H1 (cell line): ENCODE measurements around the gene SPRN. TPM values are rescaled to one million over a fixed set of nuclear protein-coding genes. Genes with fewer than 3 reads are reported as not detected.

Experiments used
- CTCF ChIA-PET: fragments of 300-600 bp; sonication (Branson Sonifier 250); formaldehyde crosslinking; loops from one replicate; lab custom pipeline; 2021; ENCODE audit not compliant: partially characterized antibody; lab: Charles Lee
- POLR2A ChIA-PET: fragments of 300-600 bp; sonication (Branson Sonifier 250); formaldehyde crosslinking; loops from one replicate; lab custom pipeline; 2021; ENCODE audit warnings: inconsistent platforms; ENCODE audit not compliant: partially characterized antibody; lab: Charles Lee
- DNase-seq, 2 experiments: peaks; one replicate each; pipeline versions ENCODE4 v3.0.0 to v3.0.0-alpha.2; 2010 to 2022; ENCODE audit warnings: low spot score in 2 of 2, low read depth in 1 of 2, mixed read lengths in 1 of 2
- FAIRE-seq: peaks from 2 replicates; lab custom pipeline; 2011; peaks lifted over from hg19 to GRCh38; lab: Jason Lieb, UNC
- H2AFZ ChIP-seq: 2 replicates; pipeline ENCODE4 v1.8.1; 2012; ENCODE audit warnings: low read length, inconsistent platforms
- H2AK5ac ChIP-seq: 2 replicates; pipeline ENCODE4 v1.6.1; 2013; ENCODE audit warnings: low read depth, low read length
- H2BK120ac ChIP-seq: replicated peaks from 2 replicates; pipeline ENCODE3; 2013; ENCODE audit warnings: low read depth, low read length, inconsistent platforms
- H2BK12ac ChIP-seq: 2 replicates; pipeline ENCODE4 v1.6.1; 2013; ENCODE audit warnings: low read depth, low read length
- H2BK15ac ChIP-seq: 2 replicates; pipeline ENCODE4 v1.6.1; 2013; ENCODE audit warnings: low read length
- H2BK20ac ChIP-seq: 2 replicates; pipeline ENCODE4 v1.6.1; 2013; ENCODE audit warnings: low read length
- H2BK5ac ChIP-seq: 2 replicates; pipeline ENCODE4 v1.6.1; 2013; ENCODE audit warnings: low read depth, low read length
- H3K14ac ChIP-seq: 2 replicates; pipeline ENCODE4 v1.6.1; 2013; ENCODE audit warnings: inconsistent platforms; ENCODE audit not compliant: insufficient read length
- H3K18ac ChIP-seq: 2 replicates; pipeline ENCODE4 v1.6.1; 2013; ENCODE audit warnings: low read length; ENCODE audit errors: extremely low read depth
- H3K23ac ChIP-seq: 2 replicates; pipeline ENCODE4 v1.6.1; 2013; ENCODE audit warnings: inconsistent platforms; ENCODE audit not compliant: insufficient read length
- H3K23me2 ChIP-seq: 2 replicates; pipeline ENCODE4 v1.6.1; 2013; ENCODE audit warnings: low read depth, low read length
- H3K27ac ChIP-seq: 2 replicates; pipeline ENCODE4 v1.6.1; 2011; ENCODE audit warnings: low read depth, low read length, inconsistent platforms
- H3K27me3 ChIP-seq, 4 experiments: replicated peaks in 1 of 4; 1 replicate in 1 of 4; 2 replicates in 3 of 4; pipeline versions ENCODE4 v1.6.1 to v1.8.1; 2011 to 2013; ENCODE audit warnings: low read length in 3 of 4, mild to moderate bottlenecking in 3 of 4, inconsistent platforms in 2 of 4, mixed read lengths in 2 of 4, moderate library complexity in 1 of 4; ENCODE audit not compliant: control insufficient read depth in 3 of 4, insufficient read depth in 3 of 4; ENCODE audit errors: extremely low read depth in 1 of 4
- H3K36me3 ChIP-seq, 4 experiments: 2 replicates each; pipeline versions ENCODE4 v1.6.1 to v1.8.1; 2011 to 2013; ENCODE audit warnings: mild to moderate bottlenecking in 4 of 4, low read length in 3 of 4, moderate library complexity in 2 of 4, control low read depth in 1 of 4, inconsistent platforms in 1 of 4; ENCODE audit not compliant: insufficient read depth in 4 of 4, control insufficient read depth in 2 of 4
- H3K4ac ChIP-seq: replicated peaks from 2 replicates; pipeline ENCODE3; 2013; ENCODE audit warnings: low read length, low read depth, mixed read lengths, inconsistent platforms; ENCODE audit not compliant: insufficient read length
- H3K4me1 ChIP-seq, 4 experiments: replicated peaks in 1 of 4; 1 replicate in 1 of 4; 2 replicates in 3 of 4; pipeline versions ENCODE4 v1.6.1 to v1.8.1; 2011 to 2013; ENCODE audit warnings: low read length in 3 of 4, inconsistent platforms in 2 of 4, mixed read lengths in 1 of 4; ENCODE audit not compliant: insufficient read depth in 4 of 4, control insufficient read depth in 3 of 4
- H3K4me2 ChIP-seq, 2 experiments: 2 replicates each; pipeline versions ENCODE4 v1.6.1 to v1.8.1; 2011 to 2013; ENCODE audit warnings: low read depth in 2 of 2, low read length in 2 of 2, control low read depth in 1 of 2, inconsistent platforms in 1 of 2, mild to moderate bottlenecking in 1 of 2; ENCODE audit not compliant: insufficient read depth in 1 of 2
- H3K4me3 ChIP-seq, 4 experiments: fragments of 200-600, 300-600 bp in 1 of 4; sonication (generic), shearing (Covaris generic), sonication (Bioruptor Twin) in 1 of 4; 2 replicates each; pipeline versions ENCODE4 v1.5.1 to v1.8.1; 2011 to 2016; ENCODE audit warnings: low read length in 4 of 4, low read depth in 3 of 4, control low read depth in 2 of 4, inconsistent platforms in 2 of 4, mild to moderate bottlenecking in 2 of 4, mixed read lengths in 1 of 4, moderate library complexity in 1 of 4; ENCODE audit not compliant: insufficient read depth in 2 of 4; ENCODE audit errors: extremely low read depth in 1 of 4
- H3K56ac ChIP-seq: replicated peaks from 2 replicates; pipeline ENCODE3; 2013; ENCODE audit warnings: low read depth, mild to moderate bottlenecking, mixed read lengths, low read length, inconsistent platforms; ENCODE audit not compliant: insufficient read length
- H3K79me1 ChIP-seq: 2 replicates; pipeline ENCODE4 v1.6.1; 2013; ENCODE audit warnings: low read depth, low read length, control low read depth
- H3K79me2 ChIP-seq, 2 experiments: 2 replicates each; pipeline versions ENCODE4 v1.6.1 to v1.8.1; 2012 to 2013; ENCODE audit warnings: low read length in 2 of 2, mild to moderate bottlenecking in 2 of 2, inconsistent platforms in 1 of 2; ENCODE audit not compliant: insufficient read depth in 2 of 2, control insufficient read depth in 1 of 2
- H3K9ac ChIP-seq, 4 experiments: replicated peaks in 1 of 4; 1 replicate in 1 of 4; 2 replicates in 3 of 4; pipeline versions ENCODE4 v1.6.1 to v1.8.1; 2011 to 2013; ENCODE audit warnings: low read depth in 3 of 4, low read length in 3 of 4, control low read depth in 2 of 4, mild to moderate bottlenecking in 2 of 4, moderate library complexity in 2 of 4, inconsistent platforms in 1 of 4; ENCODE audit errors: extremely low read depth in 1 of 4
- H3K9me3 ChIP-seq, 2 experiments: 2 replicates each; pipeline versions ENCODE4 v1.6.1 to v1.8.1; 2012 to 2013; ENCODE audit warnings: mild to moderate bottlenecking in 2 of 2, moderate library complexity in 2 of 2, control low read depth in 1 of 2, inconsistent platforms in 1 of 2, low read depth in 1 of 2, low read length in 1 of 2, mixed read lengths in 1 of 2; ENCODE audit not compliant: insufficient read depth in 2 of 2
- H4K20me1 ChIP-seq, 2 experiments: replicated peaks in 1 of 2; 2 replicates each; pipeline versions ENCODE3 to v1.8.1; 2011 to 2013; ENCODE audit warnings: inconsistent platforms in 2 of 2, low read length in 2 of 2, mild to moderate bottlenecking in 1 of 2; ENCODE audit not compliant: insufficient read depth in 2 of 2, control insufficient read depth in 1 of 2
- H4K5ac ChIP-seq: 2 replicates; pipeline ENCODE4 v1.6.1; 2013; ENCODE audit warnings: low read length, low read depth, mixed read lengths, inconsistent platforms; ENCODE audit not compliant: insufficient read length
- H4K8ac ChIP-seq: 2 replicates; pipeline ENCODE4 v1.8.0; 2013; ENCODE audit warnings: mild to moderate bottlenecking, moderate library complexity, low read length, inconsistent platforms; ENCODE audit not compliant: insufficient read depth; ENCODE audit errors: extremely low read depth
- H4K91ac ChIP-seq: replicated peaks from 2 replicates; pipeline ENCODE3; 2013; ENCODE audit warnings: low read length, mixed read lengths, inconsistent platforms; ENCODE audit not compliant: insufficient read length
- CBX5 ChIP-seq: fragments of 300-800, 300-1000 bp; sonication (generic); IDR thresholded peaks from 2 replicates; pipeline ENCODE4 v1.7.1; 2016; ENCODE audit warnings: antibody characterized with exemption, low read length, low read depth
- EP300 ChIP-seq, 2 experiments: IDR thresholded peaks; 1 replicate in 1 of 2; 2 replicates in 1 of 2; pipeline ENCODE4 v1.6.1; 2011 to 2012; ENCODE audit warnings: low read depth in 2 of 2, low read length in 2 of 2, mild to moderate bottlenecking in 2 of 2, borderline replicate concordance in 1 of 2, inconsistent platforms in 1 of 2, moderate library complexity in 1 of 2
- FOSL1 ChIP-seq: IDR thresholded peaks from 2 replicates; pipeline ENCODE4 v1.6.1; 2011; ENCODE audit warnings: mild to moderate bottlenecking, low read depth, low read length, moderate library complexity; ENCODE audit not compliant: insufficient read depth
- JUND ChIP-seq: IDR thresholded peaks from 2 replicates; pipeline ENCODE4 v1.6.1; 2011; ENCODE audit warnings: mild to moderate bottlenecking, improper control_type of control experiment, low read length
- NRF1 ChIP-seq: IDR thresholded peaks from 2 replicates; pipeline ENCODE4 v1.6.1; 2011; ENCODE audit warnings: mild to moderate bottlenecking, low read depth, low read length, improper control_type of control experiment
- POLR2A ChIP-seq, 2 experiments: IDR thresholded peaks; 1 replicate in 1 of 2; 2 replicates in 1 of 2; pipeline ENCODE4 v1.6.1; 2011; ENCODE audit warnings: low read depth in 2 of 2, low read length in 2 of 2, mild to moderate bottlenecking in 2 of 2; ENCODE audit errors: control extremely low read depth in 1 of 2
- RFX5 ChIP-seq: IDR thresholded peaks from 2 replicates; pipeline ENCODE4 v1.6.1; 2011; ENCODE audit warnings: low read depth, low read length, improper control_type of control experiment, borderline replicate concordance
- SIN3A ChIP-seq, 2 experiments: IDR thresholded peaks in 1 of 2; conservative IDR thresholded peaks in 1 of 2; 2 replicates each; pipeline ENCODE4 v1.6.1; 2011 to 2012; ENCODE audit warnings: low read length in 2 of 2, improper control_type of control experiment in 1 of 2, low read depth in 1 of 2, mild to moderate bottlenecking in 1 of 2
- SIX5 ChIP-seq: IDR thresholded peaks from 2 replicates; pipeline ENCODE4 v1.6.1; 2011; ENCODE audit warnings: mild to moderate bottlenecking, low read depth, low read length
- SP2 ChIP-seq: IDR thresholded peaks from 2 replicates; pipeline ENCODE4 v1.6.1; 2012; ENCODE audit warnings: mild to moderate bottlenecking, low read length, inconsistent platforms
- SUZ12 ChIP-seq: fragments of 200-600 bp; sonication (generic); IDR thresholded peaks from 2 replicates; pipeline ENCODE4 v1.6.1; 2012; ENCODE audit warnings: mild to moderate bottlenecking, inconsistent platforms, low read length, moderate library complexity, mixed read lengths
- TEAD4 ChIP-seq: IDR thresholded peaks from 2 replicates; pipeline ENCODE4 v1.6.1; 2012; ENCODE audit warnings: low read depth, low read length, inconsistent platforms, mixed read lengths
- WGBS, 2 experiments: shearing (Covaris generic) in 1 of 2; methylation state at CpG; one replicate each; pipeline versions ENCODE4 v1.1.6 to v1.1.7; 2013 to 2015; ENCODE audit warnings: low lambda C conversion rate in 2 of 2, mixed read lengths in 2 of 2, inconsistent platforms in 1 of 2, low coverage in 1 of 2, missing lambda C conversion rate in 1 of 2; ENCODE audit not compliant: insufficient replicate concordance in 2 of 2, insufficient coverage in 1 of 2, insufficient read length in 1 of 2; ENCODE audit errors: extremely low coverage in 1 of 2, missing lambda C conversion rate in 1 of 2; 5-methylcytosine and 5-hydroxymethylcytosine counted together
- polyA plus RNA-seq, 7 experiments: library from polyadenylated mRNA; depleted of rRNA in 3 of 7; stranded (reverse) in 5 of 7; unstranded in 2 of 7; fragments of >200 nt in 5 of 7; fragments of 200-250 nt in 2 of 7; gene quantifications; 1 replicate in 5 of 7; 2 replicates in 1 of 7; 4 replicates in 1 of 7; pipeline versions ENCODE4 v1.2.1 to v1.2.3, GENCODE V29; 2011 to 2013; ENCODE audit warnings: missing spikeins in 2 of 7, mixed read lengths in 2 of 7
- total RNA-seq: library from RNA; stranded (reverse); fragmentation: NEBNext Ultra II Directional; extraction: Animal tissue kit (Norgen Biotek cat#: 25700); gene quantifications from 2 replicates; pipeline ENCODE4 v1.2.1, GENCODE V29; 2021

SPRN gene
- total and polyA plus RNA-seq, 2 of the 8 experiments (the other 6 are each of a cell fraction or from before 2014, with no cell fraction given), result 0.23 to 0.24 TPM

DNA sequence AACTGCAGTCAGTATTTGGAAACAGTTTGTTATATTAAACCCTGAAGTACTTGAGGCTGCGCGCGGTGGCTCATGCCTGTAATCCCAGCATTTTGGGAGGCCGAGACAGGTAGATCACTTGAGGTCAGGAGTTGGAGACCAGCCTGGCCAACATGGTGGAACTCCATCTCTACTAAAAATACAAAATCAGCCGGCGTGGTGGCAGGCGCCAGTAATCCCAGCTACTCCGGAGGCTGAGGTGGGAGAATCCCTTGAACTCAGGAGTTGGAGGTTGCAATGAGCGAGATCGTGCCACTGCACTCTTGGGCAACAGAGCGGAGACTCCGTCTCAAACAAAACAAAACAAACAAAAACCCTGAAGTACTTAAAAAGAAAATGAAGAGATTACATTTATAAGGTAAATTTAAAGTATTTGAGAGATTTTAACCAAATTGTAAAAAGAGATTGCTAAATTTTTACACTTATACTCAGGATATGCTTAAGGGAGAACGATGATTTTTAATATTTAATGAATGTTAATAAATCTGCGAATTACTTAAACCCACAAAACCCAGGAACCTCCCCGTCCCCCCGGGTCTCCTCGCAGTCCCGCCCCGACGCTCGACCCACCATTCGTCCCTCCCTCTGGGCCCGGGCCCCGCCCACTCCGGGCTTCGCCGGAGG lies 30.9 kb downstream of the SPRN start:
- no peak overlapping the region for H3K14ac ChIP-seq
- H4K8ac ChIP-seq, result peak overlapping the region; percentile 84
- no peak overlapping the region for H4K91ac ChIP-seq
- no peak overlapping the region for H3K23ac ChIP-seq
- peak overlapping the region; percentile 21; the same call in 1 of the 2 replicates for H2AFZ ChIP-seq
- H3K79me1 ChIP-seq, result peaks cover 3% of the 10 kb centered on the region
- H3K9me3 ChIP-seq, result no peaks in the 10 kb centered on the region
- no peak overlapping the region for H3K56ac ChIP-seq
- no peak overlapping the region for H3K4ac ChIP-seq
- H3K18ac ChIP-seq, result no peak overlapping the region
- 37% methylated on average over 27 of the region's 27 CpGs; no CpG with 5 or more reads in 1 of the 2 experiments for WGBS, 2 experiments
- H3K27me3 ChIP-seq, result no peaks in the 10 kb centered on the region
- no peak overlapping the region for H2BK120ac ChIP-seq
- H3K36me3 ChIP-seq, result peaks cover 5 to 21% (median 6%) of the 10 kb centered on the region in 4 experiments; a peak in 7 of 8 replicates
- peak overlapping the region; percentile 40 to 74 for H3K4me2 ChIP-seq
- no peak overlapping the region for H2BK15ac ChIP-seq
- CTCF ChIA-PET, result interaction anchor here (1.6 kb wide), 1 partner anchor 64 kb away, joined by 4 read pairs; no protein-coding TSS in a partner anchor
- peaks cover 0 to 3% of the 10 kb centered on the region in 2 experiments for H4K20me1 ChIP-seq
- H3K9ac ChIP-seq, result no peak overlapping the region; a peak in 2 of 7 replicates
- H2BK12ac ChIP-seq, result no peak overlapping the region; the same call in 1 of the 2 replicates
- H3K4me1 ChIP-seq, result peaks cover 0 to 3% (median 0%) of the 10 kb centered on the region in 4 experiments; a peak in 3 of 7 replicates
- peaks cover 2% of the 10 kb centered on the region; the same call in 1 of the 2 replicates for H3K23me2 ChIP-seq
- no peak overlapping the region for H2BK20ac ChIP-seq
- H3K27ac ChIP-seq, result no peak overlapping the region
- FAIRE-seq (no peak), DNase-seq (peak in 1 of 2 experiments; percentile 77)
- peaks cover 0 to 23% of the 10 kb centered on the region in 2 experiments; a peak in 2 of 4 replicates for H3K79me2 ChIP-seq
- H2AK5ac ChIP-seq, result no peak overlapping the region
- H4K5ac ChIP-seq, result no peak overlapping the region
- peak overlapping the region in 2 of 4 experiments; percentile 92 to 93; a peak in 3 of 8 replicates for H3K4me3 ChIP-seq
- H2BK5ac ChIP-seq, result no peak overlapping the region; the same call in 1 of the 2 replicates
- POLR2A ChIA-PET, result interaction anchor here (0.6 to 6.0 kb wide), 7 partner anchors 12 to 250 kb away, joined by 3 to 25 read pairs (median 3); partner anchors contain the start of gene PAOX
- TF ChIP-seq SP2 (no peak), EP300 (IDR thresholded peaks at IDR 0.05; ENCODE audit: borderline replicate concordance in 1 of 2, low read depth in 2 of 2, low read length in 2 of 2) (no peak), SIN3A (conservative IDR thresholded peaks at IDR 0.05 in 1 of 2, IDR thresholded peaks at IDR 0.05 in 1 of 2; ENCODE audit: low read depth in 1 of 2, low read length in 2 of 2) (no peak), CBX5 (no peak), RFX5 (no peak), JUND (no peak), SIX5 (no peak), NRF1 (no peak), FOSL1 (no peak), TEAD4 (no peak), SUZ12 (no peak), POLR2A (IDR thresholded peaks at IDR 0.05; ENCODE audit: control extremely low read depth in 1 of 2, low read depth in 2 of 2, low read length in 2 of 2) (no peak)
